ENCODE results near the gene CPAMD8. TPM values are rescaled to one million over a fixed set of nuclear protein-coding genes. Genes with fewer than 3 reads are reported as not detected.

Gene CPAMD8
- total and polyA plus RNA-seq, 9 of the 15 experiments (the other 6 are each of a cell fraction or from before 2014, with no cell fraction given), result 0.20 to 2.1 (median 1.3) TPM

GRCh38 chr19:17048885-17049453 is 22.4 kb upstream of the CPAMD8 start:
- FAIRE-seq (no peak), ATAC-seq (peak; percentile 18; the same call in 1 of the 3 replicates), DNase-seq (ENCODE audit: extremely low read depth in 1 of 4, low spot score in 3 of 4) (no peak)
- Histone ChIP-seq H3K4me2 (ENCODE audit: insufficient read depth, low read length) (no peak overlapping the region), H3K36me3 (ENCODE audit: control insufficient read depth, insufficient read depth, low read length) (peaks cover 52% of the 10 kb centered on the region), H4K20me1 (replicated peaks; ENCODE audit: control insufficient read depth, insufficient read depth, low read length) (peaks cover 13% of the 10 kb centered on the region; the same call in 1 of the 2 replicates), H3K9ac (ENCODE audit: insufficient read depth in 1 of 2, low read depth in 2 of 2, low read length in 2 of 2) (no peak overlapping the region), H3K27ac (ENCODE audit: extremely low read depth, low read depth, low read length) (no peak overlapping the region), H3K9me1 (ENCODE audit: control insufficient read depth, insufficient read depth, low read length) (peaks cover 4% of the 10 kb centered on the region), H2AFZ (ENCODE audit: low read depth, low read length) (no peak overlapping the region), H3K4me3 (no peak overlapping the region), H3K79me2 (ENCODE audit: control insufficient read depth, insufficient read depth, low read length) (no peaks in the 10 kb centered on the region), H3K4me1 (replicated peaks in 1 of 2; ENCODE audit: control insufficient read depth in 2 of 2, insufficient read depth in 2 of 2, low read length in 2 of 2) (no peaks in the 10 kb centered on the region), H3K9me3 (replicated peaks; ENCODE audit: control insufficient read depth, insufficient read depth, low read depth, low read length) (no peaks in the 10 kb centered on the region), H3K27me3 (ENCODE audit: control insufficient read depth in 2 of 2, insufficient read depth in 2 of 2, low read length in 2 of 2) (no peaks in the 10 kb centered on the region)
- WGBS (ENCODE audit: insufficient coverage, low coverage, missing lambda C conversion rate), result 92% methylated on average over 15 of the region's 16 CpGs
- CTCF ChIA-PET (ENCODE audit: low intra/inter-chr PET ratio), result no interaction called here
- in situ Hi-C loops (cut with MboI), result no loop called here
- POLR2A ChIA-PET, result interaction anchor here (1.1 kb wide), 1 partner anchor 8 kb away, joined by 4 read pairs; no protein-coding TSS in a partner anchor
- intact Hi-C loops (cut with micrococcal nuclease), result loop anchor here (5.0 kb wide), 1 partner anchor 277 kb away; no protein-coding TSS in a partner anchor
- BruUV-seq (replicated peaks), result no TSS peak
- TF ChIP-seq SUPT5H (IDR thresholded peaks at IDR 0.05) (peak; percentile 37; the same call in 1 of the 2 replicates), POLR2AphosphoS5 (IDR thresholded peaks at IDR 0.05; ENCODE audit: control insufficient read depth, insufficient read depth, low read depth, low read length) (peak; percentile 24; the same call in 1 of the 2 replicates), POLR2G (IDR thresholded peaks at IDR 0.05; ENCODE audit: low read depth, low read length) (peak; percentile 48), REST (IDR thresholded peaks at IDR 0.05; ENCODE audit: borderline replicate concordance) (no peak), REST (CRISPR knock-in tag; IDR thresholded peaks at IDR 0.05; ENCODE audit: low read depth) (no peak)
- TF ChIP-seq, protein P1, sequence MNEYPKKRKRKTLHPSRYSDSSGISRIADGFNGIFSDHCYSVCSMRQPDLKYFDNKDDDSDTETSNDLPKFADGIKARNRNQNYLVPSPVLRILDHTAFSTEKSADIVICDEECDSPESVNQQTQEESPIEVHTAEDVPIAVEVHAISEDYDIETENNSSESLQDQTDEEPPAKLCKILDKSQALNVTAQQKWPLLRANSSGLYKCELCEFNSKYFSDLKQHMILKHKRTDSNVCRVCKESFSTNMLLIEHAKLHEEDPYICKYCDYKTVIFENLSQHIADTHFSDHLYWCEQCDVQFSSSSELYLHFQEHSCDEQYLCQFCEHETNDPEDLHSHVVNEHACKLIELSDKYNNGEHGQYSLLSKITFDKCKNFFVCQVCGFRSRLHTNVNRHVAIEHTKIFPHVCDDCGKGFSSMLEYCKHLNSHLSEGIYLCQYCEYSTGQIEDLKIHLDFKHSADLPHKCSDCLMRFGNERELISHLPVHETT (CRISPR knock-in tag; conservative IDR thresholded peaks at IDR 0.05 in 1 of 2, IDR thresholded peaks at IDR 0.05 in 1 of 2), result no peak
